H1 (cell line): ENCODE measurements around the gene PITX3.

Experiments used
- FOSL1 ChIP-seq: IDR thresholded peaks from 2 replicates; pipeline ENCODE4 v1.6.1; 2011; ENCODE audit warnings: mild to moderate bottlenecking, low read depth, low read length, moderate library complexity; ENCODE audit not compliant: insufficient read depth
- POLR2A ChIP-seq, 2 experiments: IDR thresholded peaks; 1 replicate in 1 of 2; 2 replicates in 1 of 2; pipeline ENCODE4 v1.6.1; 2011; ENCODE audit warnings: low read depth in 2 of 2, low read length in 2 of 2, mild to moderate bottlenecking in 2 of 2; ENCODE audit errors: control extremely low read depth in 1 of 2
- POLR2AphosphoS5 ChIP-seq: IDR thresholded peaks from 2 replicates; pipeline ENCODE4 v1.6.1; 2011; ENCODE audit warnings: low read depth, low read length
- TAF7 ChIP-seq: optimal IDR thresholded peaks from 2 replicates; pipeline ENCODE3; 2011; ENCODE audit warnings: low read depth, mild to moderate bottlenecking, inconsistent platforms, low read length, moderate library complexity, borderline replicate concordance
- TCF12 ChIP-seq: IDR thresholded peaks from 2 replicates; pipeline ENCODE4 v1.6.1; 2011; ENCODE audit warnings: low read depth, mild to moderate bottlenecking, low read length
- YY1 ChIP-seq: IDR thresholded peaks from 2 replicates; pipeline ENCODE4 v1.6.1; 2011; ENCODE audit warnings: low read depth, mild to moderate bottlenecking, low read length

GRCh38 chr10:102283488-102283887, 42.2 kb upstream of the PITX3 start:
- TF ChIP-seq TAF7, result no peak
- TF ChIP-seq TCF12, result no peak
- no peak for TF ChIP-seq POLR2AphosphoS5
- TF ChIP-seq FOSL1, result no peak
- TF ChIP-seq YY1, result no peak
- TF ChIP-seq POLR2A (IDR thresholded peaks at IDR 0.05; ENCODE audit: control extremely low read depth in 1 of 2, low read depth in 2 of 2, low read length in 2 of 2), result no peak
